Effector CD4-positive, alpha-beta T cell (primary cell): Measurements from ENCODE around the gene BPIFB2.
A peak's percentile ranks its signal among the peaks of the same experiment; 100 is the strongest.
"Not testable (repeated sequence)": the region's sequence is repeated elsewhere in the genome, so short reads cannot be mapped to it uniquely, and the experiment has no call there.

Experiments used
- DNase-seq: peaks from one replicate; pipeline ENCODE4 v3.0.0-alpha.2; 2020

The BPIFB2 gene

GRCh38 chr20:32971703-32972161 is 35.8 kb upstream of the BPIFB2 start:
- DNase-seq: no peak

DNA sequence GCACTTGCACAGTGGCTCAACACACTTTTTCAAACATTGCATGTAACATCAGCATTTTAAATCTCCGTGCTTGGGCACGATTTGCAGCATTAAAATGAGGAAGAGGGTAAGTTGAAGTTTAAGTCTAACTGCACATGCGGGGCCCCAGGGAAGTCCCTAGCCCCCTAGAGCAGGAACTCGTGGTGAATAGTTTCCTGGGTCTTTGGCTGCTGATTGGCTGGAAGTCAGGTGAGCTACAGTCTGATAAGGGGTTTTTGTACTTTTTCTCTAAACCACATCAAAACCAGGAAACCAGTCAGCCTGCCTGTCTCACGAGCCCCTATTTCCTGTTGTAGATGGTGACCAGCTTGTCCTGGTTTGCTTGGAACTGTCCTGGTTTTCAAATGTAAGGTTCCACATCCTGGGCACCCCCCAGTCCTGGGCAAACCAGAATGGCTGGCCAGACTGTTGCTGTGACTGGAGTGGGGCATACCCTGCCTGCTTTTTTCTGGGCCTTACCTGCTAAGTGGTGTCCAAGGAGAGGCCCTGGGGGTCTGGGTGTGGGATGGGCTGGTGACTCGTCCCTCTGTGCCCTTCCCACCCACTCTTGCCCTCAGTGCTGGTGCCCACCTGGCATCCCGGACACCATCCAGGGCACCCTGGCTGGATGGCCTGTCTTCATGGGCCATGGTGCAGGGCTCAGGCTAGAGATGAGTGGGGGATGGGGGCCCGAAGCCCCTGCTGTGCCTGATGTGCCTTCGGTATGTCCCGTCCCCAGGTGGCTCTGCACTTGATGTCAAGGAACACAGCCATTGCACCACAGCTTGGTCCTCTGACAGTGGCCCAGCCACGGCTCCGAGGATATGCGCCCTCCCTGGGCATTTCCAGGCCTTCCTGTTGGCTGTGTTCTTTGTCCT is 35.1 kb upstream of the BPIFB2 start:
- peak; percentile 80 for DNase-seq

DNA sequence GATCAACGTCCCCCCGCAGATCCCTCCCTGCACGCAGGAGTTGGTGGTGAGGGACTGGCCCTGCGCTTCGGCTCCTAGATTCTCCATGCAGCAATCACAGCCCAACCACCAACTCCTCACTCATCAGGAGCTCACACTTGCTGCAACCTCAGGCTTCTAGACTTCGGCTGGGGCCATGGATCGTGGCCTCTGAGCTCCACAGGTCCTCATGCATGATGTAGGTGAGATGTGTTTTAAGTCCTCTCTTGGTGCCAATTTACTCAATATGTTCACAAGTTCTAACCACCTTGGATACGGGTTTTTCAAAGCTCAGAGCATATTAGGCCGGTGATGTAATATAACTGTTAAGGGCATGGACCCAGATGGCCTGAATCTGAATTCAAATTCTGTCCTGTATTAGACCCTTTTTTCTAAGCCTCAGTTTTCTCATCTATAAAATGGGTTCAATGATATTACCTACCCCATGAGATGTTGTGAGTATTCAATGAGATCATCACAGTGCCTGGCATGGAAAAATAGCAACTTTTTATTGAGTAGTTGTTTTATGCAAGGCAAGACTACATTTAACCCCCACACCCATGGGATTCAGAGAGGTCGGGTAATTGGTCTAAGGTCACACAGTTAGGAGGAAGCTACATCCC is 34.3 kb upstream of the BPIFB2 start:
- DNase-seq: no peak

- not testable (repeated sequence) for DNase-seq
Observed at GRCh38 chr20:32974204-32975064, 33.1 kb upstream of the BPIFB2 start.

DNA sequence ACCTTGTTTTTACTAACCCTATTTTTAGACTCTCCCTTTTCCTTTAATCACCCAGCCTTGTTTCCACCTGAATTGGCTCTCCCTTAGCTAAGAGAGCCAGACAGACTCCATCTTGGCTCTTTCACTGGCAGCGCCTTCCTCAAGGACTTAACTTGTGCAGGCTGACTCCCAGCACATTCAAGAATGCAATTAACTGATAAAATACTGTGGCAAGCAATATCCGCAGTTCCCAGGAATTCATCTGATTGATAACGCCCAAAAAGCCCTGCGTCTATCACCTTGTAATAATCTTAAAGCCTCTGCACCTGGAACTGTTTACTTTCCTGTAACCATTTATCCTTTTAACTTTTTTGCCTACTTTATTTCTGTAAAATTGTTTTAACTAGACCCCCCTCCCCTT is 32.4 kb upstream of the BPIFB2 start:
- DNase-seq: not testable (repeated sequence)

- DNase-seq: no peak
Observed at GRCh38 chr20:32975698-32976674, 31.5 kb upstream of the BPIFB2 start.

GRCh38 chr20:32976746-32977145 is 30.8 kb upstream of the BPIFB2 start:
- DNase-seq: no peak

DNA sequence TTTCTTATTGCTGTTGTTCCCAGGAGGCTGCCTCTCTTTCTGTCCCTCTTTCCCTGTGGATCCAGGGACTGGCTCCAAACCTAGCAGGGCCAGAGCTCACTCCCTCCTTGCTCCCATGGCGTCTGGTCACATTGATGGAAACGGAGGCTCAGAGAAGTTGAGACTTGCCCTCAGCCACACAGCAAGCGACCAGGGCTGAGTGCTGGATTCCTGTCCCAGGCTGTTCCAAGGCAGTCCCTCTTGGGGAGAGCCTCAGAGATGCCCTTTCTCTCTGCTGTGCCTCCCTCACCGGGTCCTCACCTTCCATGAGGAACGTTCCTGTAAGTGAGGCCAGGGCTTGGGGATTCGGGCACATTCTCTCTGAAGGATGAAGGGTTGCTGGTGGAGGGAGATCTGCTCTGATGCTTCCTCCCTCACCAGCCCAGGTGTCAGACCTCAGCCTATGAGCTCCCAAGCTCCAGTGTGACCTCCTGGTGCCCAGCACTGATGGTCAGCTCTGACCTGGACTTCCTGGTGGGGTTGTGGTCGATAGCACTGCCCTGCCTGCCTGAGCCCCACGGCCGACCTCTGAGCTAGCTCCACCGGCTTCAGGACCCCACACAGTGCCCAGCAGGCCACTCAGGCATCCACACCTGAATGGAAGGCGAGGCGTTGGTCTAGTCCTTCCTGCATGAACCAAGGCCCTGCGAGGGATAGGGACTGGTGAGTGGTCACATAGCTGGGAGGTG is 30.1 kb upstream of the BPIFB2 start:
- DNase-seq: no peak

DNA sequence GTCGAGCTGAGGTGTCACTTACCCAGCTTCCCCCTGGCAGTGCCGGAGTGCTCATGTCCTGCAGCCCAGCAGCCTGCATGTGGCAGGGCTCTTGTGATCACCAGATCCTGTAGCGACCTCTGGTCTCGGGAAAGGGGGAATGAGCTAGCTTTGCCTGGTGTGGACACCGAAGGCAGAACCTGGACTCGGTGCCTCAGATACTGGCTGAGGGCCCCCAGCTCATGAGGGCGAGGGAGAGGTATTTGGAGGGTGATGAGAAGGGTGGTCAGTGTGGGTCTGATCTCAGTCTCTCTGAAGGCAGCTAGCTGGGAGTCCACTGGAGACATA is 29.5 kb upstream of the BPIFB2 start:
- no peak for DNase-seq

DNA sequence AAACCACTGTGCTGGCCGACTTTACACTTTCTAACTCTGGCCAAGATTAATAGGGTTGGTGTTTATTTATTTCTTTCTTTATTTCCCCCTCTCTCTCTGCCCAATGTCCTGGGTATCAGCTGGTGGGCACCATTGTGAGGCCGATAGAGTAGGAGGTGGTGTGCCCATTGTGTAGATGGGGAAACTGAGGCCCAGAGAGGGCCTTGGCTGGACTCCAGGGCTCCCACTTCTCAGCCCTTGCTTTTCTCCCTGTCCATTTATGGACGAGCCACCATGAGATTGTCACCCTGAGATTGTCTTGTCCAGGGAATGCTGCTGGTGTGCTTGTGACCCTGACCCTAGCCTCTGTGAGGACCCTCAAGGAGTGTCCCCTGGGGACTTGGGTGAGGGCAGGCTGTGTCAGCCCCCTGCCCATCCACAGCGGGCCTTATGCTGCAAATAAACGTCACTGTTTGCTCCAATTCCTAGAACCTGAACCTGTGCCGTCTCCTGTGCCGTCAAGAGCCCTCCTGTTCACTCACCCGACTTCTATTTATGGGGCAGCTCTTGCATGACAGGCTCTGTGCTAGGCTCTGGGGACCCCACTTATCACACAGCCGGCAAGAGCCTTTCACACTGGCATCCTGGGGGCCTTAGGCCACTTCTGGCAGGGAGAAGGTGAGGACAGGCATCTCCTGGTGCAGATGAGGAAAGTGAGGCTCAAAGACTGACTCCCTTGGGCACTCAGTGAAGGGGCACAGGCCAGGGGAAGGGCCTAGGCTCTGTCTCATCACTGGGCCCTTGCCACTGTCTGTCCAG is 28.1 kb upstream of the BPIFB2 start:
- DNase-seq: no peak

GRCh38 chr20:32980131-32980941 is 27.2 kb upstream of the BPIFB2 start:
- DNase-seq: no peak

DNA sequence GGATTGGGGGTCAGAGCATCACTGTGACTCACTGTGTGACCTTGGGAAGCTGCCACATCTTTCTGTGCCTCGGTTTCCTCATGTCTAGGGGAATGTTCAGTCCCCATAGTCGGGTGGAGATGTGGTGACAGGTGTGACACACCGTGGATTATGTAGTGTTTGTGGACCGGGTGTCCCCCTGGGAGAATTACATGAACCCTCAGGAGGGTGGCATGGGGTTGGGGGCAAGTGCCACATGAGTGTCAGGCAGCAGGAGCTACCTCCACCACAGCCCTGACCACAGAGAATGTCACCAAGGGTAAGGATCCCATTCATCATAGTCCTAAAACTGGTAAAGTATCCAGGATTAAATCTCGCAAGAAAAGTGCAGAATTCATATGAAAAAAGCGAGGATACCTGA is 26.5 kb upstream of the BPIFB2 start:
- DNase-seq: no peak

DNA sequence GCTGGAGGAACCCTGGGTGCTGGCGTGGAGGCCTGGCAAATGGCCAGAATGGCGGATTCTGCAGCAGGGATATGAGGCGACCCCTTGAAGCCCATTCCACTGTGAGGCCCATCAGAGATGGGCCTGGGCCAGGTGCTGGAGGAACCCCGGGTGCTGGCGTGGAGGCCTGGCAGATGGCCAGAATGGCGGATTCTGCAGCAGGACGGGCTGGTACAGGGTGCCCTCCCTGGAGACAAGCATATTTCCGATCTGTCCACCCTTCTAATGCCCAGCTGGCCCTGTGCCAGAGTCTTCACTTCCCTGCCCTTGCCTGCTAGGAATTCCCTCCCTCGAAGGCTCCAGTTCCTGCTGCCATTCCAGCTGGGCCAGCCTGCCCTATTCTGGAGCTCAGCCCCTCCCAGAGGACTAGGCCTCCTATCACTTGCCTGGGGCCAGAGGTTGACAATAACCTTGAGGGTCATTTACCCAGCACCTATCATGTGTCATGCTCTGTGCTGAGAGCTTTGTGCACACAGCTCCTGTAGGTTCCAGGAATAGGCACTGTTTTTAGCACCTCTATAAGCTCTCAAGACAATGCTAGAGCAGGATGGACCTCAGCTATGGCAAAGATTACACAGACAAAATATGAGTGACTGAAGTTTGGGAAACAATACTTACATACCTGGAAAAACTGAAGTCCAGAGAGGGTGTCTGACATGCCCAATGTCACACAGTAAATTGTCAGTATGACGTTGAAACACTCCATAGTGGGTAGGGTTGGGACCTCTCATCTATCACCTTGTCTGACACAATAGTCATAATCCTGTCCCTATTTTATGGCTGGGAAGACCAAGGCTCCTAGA is 24.7 kb upstream of the BPIFB2 start:
- DNase-seq: no peak

- DNase-seq: no peak
Observed at GRCh38 chr20:32983459-32984112, 23.9 kb upstream of the BPIFB2 start.

DNA sequence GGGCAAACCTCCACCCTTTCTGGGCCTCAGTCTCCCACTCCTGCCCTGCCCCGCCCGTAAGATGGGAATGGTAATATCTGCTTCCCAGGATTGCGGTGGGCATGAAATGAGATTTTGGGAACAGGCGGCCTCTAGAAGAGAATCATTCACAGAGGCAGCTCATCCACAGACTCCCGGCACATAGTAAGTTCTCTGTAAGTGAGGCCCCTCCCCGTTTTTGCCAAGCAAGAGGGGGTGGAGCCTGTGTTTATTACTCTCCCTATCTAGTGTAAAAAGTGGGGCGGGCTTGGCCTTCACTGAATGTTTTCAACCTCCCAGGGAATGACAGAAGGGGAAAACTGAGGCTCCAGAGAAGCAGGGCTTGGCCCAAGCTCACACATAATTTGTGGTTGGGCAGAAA is 23.3 kb upstream of the BPIFB2 start:
- no peak for DNase-seq

GRCh38 chr20:32984631-32985354 is 22.7 kb upstream of the BPIFB2 start:
- no peak for DNase-seq

GRCh38 chr20:32985596-32985995 is 21.9 kb upstream of the BPIFB2 start:
- no peak for DNase-seq
